ENCODE results near the gene AMPD3. TPM values are rescaled to one million over a fixed set of nuclear protein-coding genes. Genes with fewer than 3 reads are reported as not detected.

The AMPD3 gene
- total RNA-seq, 2 donors from 2014 or later = 12.0 to 15.0 TPM

DNA sequence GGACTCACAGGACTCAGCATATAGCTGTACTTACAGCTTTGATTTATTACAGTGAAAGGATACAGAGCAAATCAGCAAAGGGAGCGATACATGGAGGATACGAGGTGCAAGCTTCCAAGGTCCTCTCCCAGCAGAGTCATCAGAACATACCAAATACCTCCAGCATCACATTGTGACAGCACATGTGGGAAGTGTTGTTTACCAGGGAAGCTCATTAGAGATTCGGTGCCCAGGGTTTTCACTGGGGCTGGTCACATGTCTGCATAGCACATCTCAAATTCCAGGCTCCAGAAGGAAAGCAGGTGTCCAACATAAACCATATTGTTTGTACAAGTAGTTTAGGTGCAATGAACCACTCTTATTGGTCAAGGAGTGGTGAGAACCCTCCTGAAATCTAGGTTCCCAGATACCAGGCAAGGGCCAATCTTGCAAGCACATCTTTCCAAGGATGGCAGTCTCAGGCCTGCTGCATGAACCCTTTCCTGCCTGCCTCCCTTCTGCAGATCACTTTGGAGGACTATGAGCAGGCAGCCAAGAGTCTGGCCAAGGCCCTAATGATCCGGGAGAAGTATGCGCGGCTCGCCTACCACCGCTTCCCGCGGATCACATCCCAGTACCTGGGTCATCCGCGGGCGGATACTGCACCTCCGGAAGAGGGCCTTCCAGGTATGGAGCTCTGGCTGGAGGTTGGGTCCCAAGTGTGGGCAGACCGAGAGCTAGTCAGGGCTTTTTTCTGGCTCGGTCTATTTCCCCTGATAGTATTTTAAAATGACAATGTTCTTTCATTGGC, 26.7 kb downstream of the AMPD3 start:
- no peak for DNase-seq
- intact Hi-C loops (cut with DNase I, micrococcal nuclease) = no loop called here

DNA sequence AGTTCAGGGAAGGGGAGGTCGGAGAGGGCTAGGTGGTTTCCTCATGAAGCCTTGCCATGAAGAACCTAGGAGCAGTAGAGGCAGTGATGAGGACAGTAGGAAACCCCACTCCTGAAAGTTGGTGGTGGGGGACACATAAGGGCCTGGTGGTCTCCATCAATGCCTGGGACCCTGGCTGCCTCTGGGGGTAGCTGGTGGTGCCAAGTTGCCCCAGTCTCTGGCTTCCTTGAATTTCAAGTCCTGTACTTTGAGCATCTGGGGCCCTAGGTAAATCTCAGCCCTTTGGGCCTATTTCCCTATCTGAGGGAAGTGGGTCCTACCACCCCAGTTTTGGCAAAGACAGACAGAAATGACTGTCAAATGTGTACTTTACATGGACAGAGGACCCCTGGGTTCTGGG, 28.1 kb downstream of the AMPD3 start:
- intact Hi-C loops (cut with DNase I, micrococcal nuclease) = no loop called here
- no peak for DNase-seq

More for the DNA sequence above, 26.7 kb downstream of the AMPD3 start:
- no peak for ATAC-seq

DNA sequence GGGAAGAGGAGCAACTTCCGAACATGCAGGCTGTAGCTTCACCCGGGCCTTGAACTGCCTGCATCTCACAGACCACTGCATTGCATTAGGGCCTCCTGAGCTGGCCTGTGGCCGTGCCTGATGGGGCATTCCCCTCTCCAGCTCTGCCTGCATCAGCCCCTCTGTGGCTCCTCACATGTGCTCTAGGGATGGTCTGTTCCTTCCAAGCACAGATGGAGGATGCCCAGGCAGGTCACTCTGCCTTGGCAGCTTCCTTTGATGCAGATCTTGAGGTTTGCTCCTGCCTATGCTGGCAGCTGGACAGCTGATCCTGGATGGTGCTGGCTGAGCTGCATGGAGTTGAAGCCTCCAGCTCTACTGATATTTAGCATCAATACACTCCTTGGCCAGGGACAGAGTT, 28.5 kb downstream of the AMPD3 start:
- ATAC-seq = no peak
- no peak for DNase-seq

More for the DNA sequence above, 28.1 kb downstream of the AMPD3 start:
- no peak for ATAC-seq

DNA sequence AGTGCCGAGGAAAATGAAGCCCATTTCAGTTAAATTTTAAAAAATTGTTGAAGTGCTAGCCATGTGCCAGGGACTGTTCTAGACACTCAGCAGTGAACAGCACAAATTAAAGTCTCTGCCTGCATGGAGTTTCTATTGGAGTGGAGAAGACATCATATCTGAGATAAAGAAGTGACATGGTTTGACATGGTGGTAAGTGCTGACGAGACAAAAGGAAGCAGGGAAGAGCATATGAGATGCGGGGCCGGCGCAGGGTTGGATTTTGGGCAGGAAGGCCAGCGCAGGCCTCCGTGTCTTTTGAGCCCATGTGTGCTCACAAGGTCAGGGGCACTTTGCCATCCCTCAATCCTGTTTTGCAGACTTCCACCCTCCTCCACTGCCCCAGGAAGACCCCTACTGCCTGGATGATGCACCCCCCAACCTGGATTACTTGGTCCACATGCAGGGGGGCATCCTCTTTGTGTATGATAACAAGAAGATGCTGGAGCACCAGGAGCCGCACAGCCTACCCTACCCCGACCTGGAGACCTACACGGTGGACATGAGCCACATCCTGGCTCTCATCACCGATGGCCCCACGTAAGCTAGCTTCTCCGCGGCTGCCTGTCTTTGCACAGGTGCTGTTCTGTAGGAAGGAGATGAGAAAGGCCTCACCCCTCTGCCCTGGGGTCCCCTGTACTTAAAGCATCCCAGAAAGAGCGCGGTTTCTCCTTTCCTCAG, 29.6 kb downstream of the AMPD3 start:
- DNase-seq (no peak), ATAC-seq (no peak)
- intact Hi-C loops (cut with DNase I, micrococcal nuclease) = no loop called here

More for the DNA sequence above, 28.5 kb downstream of the AMPD3 start:
- intact Hi-C loops (cut with DNase I, micrococcal nuclease) = no loop called here

DNA sequence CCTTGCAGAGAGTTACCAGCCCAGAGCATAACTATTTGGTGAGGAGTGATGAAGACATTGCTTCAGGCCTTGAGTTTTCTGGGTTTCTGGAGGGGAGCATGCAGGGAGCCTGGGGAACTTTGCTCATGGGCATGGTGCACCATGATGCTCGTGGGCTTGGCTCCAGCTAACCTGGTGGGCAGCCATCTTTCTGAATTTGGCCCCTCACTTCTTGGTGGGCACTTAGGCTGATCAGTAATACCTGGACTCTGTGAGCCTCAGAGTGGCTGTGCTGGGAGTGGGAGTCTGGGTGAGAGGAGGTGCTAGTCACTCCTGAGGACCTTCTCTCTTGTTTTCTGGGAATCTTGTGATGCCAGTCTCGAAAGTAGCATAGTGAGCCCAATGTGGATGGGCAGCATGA, 30.6 kb downstream of the AMPD3 start:
- ATAC-seq = no peak
- intact Hi-C loops (cut with DNase I, micrococcal nuclease) = no loop called here

DNA sequence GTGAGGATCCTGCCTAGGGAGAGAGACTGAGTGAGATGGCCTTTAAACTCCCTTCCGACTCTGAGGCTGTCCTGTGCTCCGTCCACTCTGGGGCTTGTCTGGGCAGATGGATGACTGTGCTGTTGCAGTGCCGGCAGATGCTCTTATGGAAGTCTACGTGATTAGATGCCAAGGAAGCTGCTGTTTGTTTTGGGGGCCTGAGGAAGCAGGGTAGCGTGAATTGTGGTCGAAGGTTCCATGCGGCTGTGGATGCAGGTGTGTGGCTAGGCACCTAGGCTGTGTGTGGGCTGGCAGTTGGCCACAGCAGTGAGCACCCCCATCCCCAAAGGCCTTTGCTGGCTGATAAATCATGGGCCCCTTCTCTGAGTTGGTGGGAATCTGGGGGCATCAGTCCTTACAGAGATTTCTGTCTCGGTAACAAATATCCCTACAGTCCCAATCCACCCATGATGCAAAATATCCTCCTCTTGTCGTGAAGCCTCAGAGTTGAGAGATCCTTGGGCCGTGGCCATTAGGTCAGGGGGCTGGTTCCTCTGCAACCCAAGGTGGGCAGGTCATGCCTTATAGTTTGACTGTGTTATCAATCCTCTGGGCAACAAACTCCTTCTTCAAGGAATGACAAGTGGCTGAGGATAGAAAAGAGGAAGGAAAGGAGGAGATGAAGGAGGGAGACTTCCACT, 31.2 kb downstream of the AMPD3 start:
- no peak for ATAC-seq

More for the DNA sequence above, 30.6 kb downstream of the AMPD3 start:
- DNase-seq = no peak

DNA sequence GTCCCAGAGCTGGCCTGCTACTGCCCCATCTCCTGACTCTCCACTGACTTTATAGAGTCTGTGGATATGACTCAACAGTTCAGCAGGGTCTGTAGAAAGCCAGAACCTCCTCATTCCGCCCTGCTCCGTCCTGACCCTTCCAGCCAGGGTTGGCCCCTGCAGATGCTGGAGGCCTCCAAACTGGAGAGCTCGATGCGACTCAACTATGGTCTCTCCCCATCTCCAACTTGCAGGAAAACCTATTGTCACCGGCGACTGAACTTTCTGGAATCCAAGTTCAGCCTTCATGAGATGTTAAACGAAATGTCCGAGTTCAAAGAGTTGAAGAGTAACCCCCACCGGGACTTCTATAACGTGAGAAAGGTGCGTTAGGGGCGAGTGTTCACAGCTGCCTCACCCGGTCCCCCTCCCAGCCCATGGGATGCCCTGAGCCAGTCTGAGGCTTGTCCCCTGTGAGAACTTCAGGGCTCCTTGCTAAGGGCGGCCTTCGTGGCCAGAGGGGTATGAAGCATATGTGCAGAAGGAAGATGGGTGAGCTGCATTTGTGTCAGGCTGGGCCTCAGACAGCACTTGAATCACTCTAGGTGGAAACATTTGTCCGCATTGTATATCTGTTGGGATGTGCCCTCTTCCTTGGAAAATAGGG, 32.1 kb downstream of the AMPD3 start:
- intact Hi-C loops (cut with DNase I, micrococcal nuclease) = no loop called here
- ATAC-seq = no peak
- no peak for DNase-seq

More for the DNA sequence above, 31.2 kb downstream of the AMPD3 start:
- DNase-seq = no peak
- intact Hi-C loops (cut with DNase I, micrococcal nuclease) = no loop called here

DNA sequence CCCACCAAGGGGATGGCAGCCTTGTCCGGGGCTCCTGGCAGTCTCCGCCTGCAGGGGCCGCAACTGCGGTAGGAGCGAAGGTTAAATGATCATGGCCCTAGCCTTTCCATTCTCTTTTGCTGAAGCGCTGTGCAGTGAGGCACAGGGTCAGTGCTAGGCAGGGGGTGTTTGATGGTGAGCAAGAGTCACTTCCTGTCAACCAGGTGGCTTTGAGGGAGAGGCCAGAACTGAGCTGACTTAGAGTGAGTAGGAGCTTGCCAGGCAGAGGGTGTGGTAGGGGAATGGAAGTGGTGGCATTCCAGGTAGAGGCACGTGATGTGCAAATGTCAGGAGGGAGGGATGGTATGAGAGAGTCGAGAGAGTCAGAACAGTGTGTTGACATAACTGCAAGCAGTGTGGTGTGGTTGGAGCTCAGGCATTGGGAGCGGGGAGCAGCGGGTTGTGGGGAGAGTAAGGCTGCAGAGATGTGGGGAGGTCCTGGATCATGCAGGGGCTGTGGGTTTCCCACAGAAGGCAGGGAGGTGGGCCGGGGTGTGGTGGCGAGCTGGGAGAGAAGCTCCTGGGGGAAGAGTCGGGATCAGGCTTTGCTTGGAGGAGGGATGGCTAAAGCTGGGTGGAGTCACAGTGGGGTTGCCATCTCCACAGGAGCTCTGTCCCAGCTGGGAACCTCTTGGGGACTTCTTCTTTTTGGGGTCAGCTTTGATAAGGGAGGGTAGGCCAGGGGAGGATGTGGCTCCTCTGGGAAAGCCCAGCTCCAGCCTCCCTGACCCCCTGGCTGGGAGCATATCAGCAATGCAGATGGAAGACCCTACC, 33.3 kb downstream of the AMPD3 start:
- intact Hi-C loops (cut with DNase I, micrococcal nuclease) = no loop called here
- ATAC-seq = peak; percentile 55
- peak in 1 of 2 donors; percentile 78 for DNase-seq

DNA sequence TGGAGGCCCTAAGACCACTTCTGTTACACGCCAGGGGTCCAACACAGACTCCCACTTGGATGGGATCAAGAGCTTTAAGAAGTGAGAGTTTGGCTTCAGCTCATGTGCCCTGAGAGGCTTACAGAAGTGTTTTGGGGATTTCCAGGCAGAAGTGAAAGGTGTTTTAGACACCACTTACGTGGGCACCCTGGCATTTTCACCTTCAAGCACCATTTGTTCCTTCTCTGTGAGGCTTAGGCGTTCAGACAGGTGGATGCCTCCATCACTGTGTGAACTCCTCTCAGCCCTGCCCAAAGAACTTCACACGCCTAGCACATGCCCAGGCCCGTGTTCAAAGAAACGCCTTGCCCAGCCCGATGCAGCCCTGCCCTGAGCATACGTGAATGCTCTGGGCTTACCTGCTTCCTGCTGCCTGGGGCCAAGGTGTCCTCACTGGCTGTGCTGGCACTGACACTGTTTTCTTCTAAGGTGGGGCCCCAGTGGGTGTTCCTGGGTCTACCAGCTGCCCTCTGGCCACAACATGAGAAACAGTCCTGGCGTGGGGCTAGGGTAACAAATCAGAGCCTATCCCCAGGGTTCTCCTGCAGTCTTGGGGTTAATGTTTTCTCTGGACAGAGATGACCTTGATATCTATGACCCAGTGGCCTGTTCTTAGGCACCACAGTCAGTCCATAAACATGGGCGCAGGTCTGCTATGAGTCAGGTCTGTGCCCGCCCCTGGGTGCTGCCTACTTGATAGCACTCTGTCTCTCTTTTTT, 34.0 kb downstream of the AMPD3 start:
- DNase-seq = peak; percentile 70 to 90
- intact Hi-C loops (cut with DNase I, micrococcal nuclease) = no loop called here

DNA sequence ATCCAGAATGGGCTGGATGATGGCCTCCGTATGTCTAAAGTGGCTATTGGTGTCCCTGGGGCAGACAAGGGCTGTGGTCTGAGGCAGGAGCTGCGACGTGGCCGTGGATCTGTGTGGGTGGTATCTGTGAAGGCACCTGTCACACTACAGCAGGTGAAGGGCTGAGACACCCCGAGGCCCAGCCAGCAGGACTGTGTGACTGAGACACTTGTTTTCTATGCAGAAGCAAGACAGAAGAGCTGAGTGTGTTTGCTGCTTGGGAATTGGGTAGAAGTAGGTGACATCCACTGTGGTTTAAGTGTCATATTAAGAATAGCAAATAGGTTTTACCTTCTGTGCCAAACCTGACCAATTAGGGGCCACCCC, 35.0 kb downstream of the AMPD3 start:
- intact Hi-C loops (cut with DNase I, micrococcal nuclease) = no loop called here
- no peak for ATAC-seq
- no peak for DNase-seq

More for the DNA sequence above, 34.0 kb downstream of the AMPD3 start:
- peak; percentile 93 for ATAC-seq

DNA sequence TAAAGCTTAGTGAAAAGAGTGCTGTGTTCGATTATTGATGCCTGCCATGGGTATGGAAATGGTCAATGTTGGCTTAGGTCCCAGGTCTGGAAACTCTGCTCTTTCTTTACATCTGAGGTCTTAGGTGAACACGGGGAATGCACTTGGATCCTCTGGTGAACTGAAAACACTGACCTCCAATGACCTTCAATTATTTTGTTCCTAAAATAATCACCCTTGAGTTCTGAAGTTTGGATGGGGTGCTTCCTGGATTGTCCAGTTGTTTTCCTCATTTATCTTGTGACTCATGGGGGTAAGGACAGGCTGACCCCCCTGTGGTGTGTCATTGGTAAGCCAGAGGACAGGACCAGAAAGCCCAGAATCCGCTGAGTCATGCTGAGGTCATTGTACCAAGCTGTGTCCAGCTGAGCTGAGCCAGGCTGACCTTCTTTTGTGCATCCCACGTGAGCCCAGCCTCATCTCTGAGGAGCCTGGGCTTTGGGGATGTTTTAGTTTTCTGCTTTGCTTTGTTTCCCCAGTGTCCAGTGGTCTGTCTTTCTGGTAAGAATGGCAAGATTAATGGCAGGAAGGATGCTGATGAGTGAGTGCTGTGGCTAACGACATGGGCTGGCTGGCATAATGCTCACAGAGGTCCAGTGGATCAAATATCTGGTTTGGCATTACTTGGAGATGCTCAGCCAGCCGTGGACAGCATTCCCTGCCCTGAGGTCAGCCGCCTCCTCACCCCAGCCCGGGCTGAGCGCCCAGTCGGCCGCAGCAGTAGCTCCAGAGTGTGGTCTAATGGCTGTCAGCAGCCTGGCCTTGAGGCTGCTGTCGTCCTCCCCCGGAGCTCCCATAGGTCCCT, 35.6 kb downstream of the AMPD3 start:
- DNase-seq (peak; percentile 40 to 76), ATAC-seq (no peak)
- intact Hi-C loops (cut with DNase I, micrococcal nuclease) = no loop called here

DNA sequence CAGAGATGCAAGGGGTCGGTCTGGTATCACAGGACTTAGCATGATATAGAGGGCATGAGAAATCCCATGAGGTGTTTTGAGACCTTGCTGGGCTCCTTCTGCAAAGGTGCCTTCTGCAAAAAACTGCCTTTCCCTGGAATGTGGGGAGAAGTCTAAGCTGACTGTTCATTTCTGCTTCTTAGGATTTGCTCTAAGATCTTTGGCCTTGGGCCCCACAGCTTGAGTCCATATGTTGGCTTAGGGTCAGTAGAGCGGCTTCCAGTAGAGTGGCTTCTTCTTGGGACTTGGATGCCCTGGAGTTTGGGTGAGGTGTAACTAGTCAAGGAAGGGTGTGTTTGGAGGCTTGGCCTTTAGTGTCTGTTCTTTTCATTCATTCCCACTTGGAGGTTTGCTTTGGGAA, 37.0 kb downstream of the AMPD3 start:
- DNase-seq (no peak), ATAC-seq (no peak)
- intact Hi-C loops (cut with DNase I, micrococcal nuclease) = no loop called here

DNA sequence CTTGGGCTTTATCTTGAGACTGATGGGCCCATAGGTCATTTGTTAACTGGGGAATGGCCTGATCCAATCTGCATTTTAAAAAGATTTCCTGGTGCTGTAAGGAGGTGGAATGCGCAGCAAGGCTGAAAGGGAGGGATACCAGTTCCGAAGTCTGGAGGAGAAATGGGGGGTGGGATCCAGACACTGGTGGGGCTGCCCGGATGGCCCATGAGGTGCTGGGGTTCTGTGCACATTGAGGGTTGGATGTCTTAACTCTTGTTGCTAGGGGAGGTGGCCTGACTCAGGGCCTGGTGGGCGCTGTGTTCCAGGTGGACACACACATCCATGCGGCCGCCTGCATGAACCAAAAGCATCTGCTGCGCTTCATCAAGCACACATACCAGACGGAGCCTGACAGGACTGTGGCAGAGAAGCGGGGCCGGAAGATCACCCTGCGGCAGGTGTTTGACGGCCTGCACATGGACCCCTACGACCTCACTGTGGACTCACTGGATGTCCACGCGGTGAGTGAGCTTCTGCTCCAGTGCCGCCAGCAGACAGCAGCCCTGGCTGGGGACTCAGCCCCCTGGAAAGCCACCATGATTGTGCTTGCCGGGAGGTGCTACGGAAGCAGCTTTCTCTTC, 38.1 kb downstream of the AMPD3 start:
- intact Hi-C loops (cut with DNase I, micrococcal nuclease) = no loop called here
- no peak for ATAC-seq
- DNase-seq = no peak

DNA sequence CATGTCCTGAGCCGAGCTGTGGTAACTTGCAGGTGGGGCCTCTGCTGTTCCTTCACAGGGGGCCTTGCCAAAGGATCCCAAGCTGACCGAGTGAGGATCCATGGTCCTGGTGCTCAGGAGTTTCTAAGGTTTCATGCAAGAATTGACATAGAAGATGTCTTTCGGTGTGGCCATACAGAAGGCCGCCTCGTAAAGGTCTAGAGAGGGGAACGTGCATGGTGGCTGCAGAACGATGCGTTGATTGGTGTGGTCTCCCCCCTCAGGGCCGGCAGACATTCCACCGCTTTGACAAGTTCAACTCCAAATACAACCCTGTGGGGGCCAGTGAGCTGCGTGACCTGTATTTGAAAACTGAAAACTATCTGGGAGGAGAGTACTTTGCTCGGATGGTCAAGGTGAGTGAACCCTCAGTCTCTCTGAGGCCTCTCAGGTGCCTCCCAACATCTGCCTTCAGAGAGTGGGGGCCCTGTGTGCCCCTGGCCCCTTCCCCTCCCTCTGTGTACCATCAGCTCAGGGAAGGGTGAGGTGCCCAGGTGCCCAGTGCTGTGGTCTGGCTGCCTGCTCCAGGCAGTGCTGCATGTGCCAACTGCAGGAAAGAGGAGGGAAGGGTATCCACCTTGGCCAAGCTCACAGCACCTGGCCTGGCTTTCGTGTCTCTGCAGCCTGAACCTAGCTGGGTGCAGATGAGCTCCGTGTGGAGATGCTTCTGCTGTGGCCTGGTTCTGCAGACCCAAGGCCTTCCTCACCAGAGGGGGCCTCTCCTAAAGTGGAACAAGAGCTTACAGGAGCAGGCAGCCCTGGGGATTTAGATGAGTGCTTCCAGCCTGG, 39.8 kb downstream of the AMPD3 start:
- ATAC-seq (no peak), DNase-seq (no peak)
- intact Hi-C loops (cut with DNase I, micrococcal nuclease) = no loop called here

DNA sequence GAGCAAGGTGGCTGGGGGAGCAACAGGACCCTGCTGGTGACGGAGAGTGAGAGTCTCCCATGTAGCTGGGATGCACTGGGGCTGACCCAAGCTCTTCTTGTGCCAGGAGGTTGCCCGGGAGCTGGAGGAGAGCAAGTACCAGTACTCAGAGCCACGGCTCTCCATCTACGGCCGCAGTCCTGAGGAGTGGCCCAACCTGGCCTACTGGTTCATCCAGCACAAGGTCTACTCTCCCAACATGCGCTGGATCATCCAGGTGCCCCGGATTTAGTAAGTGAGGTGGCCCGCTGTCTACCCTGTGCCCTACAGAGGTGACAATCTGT, 40.4 kb downstream of the AMPD3 start:
- intact Hi-C loops (cut with DNase I, micrococcal nuclease) = no loop called here
- ATAC-seq (no peak), DNase-seq (no peak)
